ENCODE results near the gene UNC5CL. TPM values are rescaled to one million over a fixed set of nuclear protein-coding genes. Genes with fewer than 3 reads are reported as not detected.
A peak's percentile ranks its signal among the peaks of the same experiment; 100 is the strongest.

The UNC5CL gene
- total RNA-seq, 1 experiment from 2014 or later = 0.58 TPM

DNA sequence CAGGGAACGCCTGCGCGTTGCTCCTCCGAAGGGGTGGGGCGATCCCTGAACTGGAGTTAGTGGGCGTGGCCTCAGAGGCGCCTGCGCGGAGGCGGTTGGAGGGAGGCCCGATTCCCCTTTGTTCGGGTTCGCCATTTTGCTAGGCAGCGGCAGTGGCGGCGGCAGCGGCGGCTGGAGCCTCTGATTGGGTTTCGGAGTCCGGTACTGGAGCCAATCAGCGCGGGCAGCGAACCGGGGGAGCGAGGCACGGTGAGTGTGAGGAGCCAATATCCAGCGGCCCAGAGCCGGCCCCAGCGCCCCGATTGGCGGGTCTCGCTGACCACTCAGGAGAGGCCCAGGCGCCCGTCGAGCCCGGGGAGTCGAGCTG, 33.8 kb upstream of the UNC5CL start, which contains the start of gene NFYA:
TSS of gene NFYA (plus strand) at position 139 of the 367 bp plus-strand sequence. CDS start 6,116 bp downstream, outside the sequence.
- peak within 1 kb of the TSS; percentile 85 for H3K4me3 ChIP-seq (ENCODE audit: low read length)
- no peaks in the 10 kb centered on the region; the same call in 1 of the 2 replicates for H3K36me3 ChIP-seq (ENCODE audit: low read depth, low read length)
- peaks cover 46% of the 10 kb centered on the region for H3K4me1 ChIP-seq (ENCODE audit: insufficient read depth, low read length)
- peak within 1 kb of the TSS; percentile 90 for H2AFZ ChIP-seq (ENCODE audit: low read length)
- BruUV-seq (replicated peaks) = no TSS peak
- H3K27ac ChIP-seq (ENCODE audit: low read length) = peak within 1 kb of the TSS; percentile 96
- H3K27me3 ChIP-seq (ENCODE audit: low read length) = no peaks in the 10 kb centered on the region
- DNase-seq = no peak
- H3F3A ChIP-seq (ENCODE audit: low read length, unreplicated experiment) = no peaks in the 10 kb centered on the region
- no peaks in the 10 kb centered on the region for H3K9me2 ChIP-seq (replicated peaks; ENCODE audit: low read length)
- H3K79me2 ChIP-seq (ENCODE audit: low read length) = peaks cover 60% of the 10 kb centered on the region
- peak; percentile 65 for ATAC-seq
- H4K20me1 ChIP-seq (ENCODE audit: low read length) = peaks cover 36% of the 10 kb centered on the region
- TF ChIP-seq EZH2 (IDR thresholded peaks at IDR 0.05; ENCODE audit: low read length, unreplicated experiment) (no peak), EZH2phosphoT487 (IDR thresholded peaks at IDR 0.05; ENCODE audit: borderline replicate concordance, low read length) (no peak), CTCF (conservative IDR thresholded peaks at IDR 0.05; ENCODE audit: low read depth, low read length) (no peak)
- no peaks in the 10 kb centered on the region for H3K9me3 ChIP-seq (ENCODE audit: low read length)
- ChIA-PET CTCF (interaction anchor here (0.5 kb wide), 1 partner anchor 51 kb away, joined by 4 read pairs; no protein-coding TSS in a partner anchor), POLR2A (ENCODE audit: unreplicated experiment) (interaction anchor here (0.7 to 0.8 kb wide), 2 partner anchors 43 to 44 kb away, joined by 3 read pairs; no protein-coding TSS in a partner anchor)
- intact Hi-C loops (cut with micrococcal nuclease) = loop anchor here (2.0 to 5.0 kb wide), 2 partner anchors 166 to 244 kb away; no protein-coding TSS in a partner anchor
- peak within 1 kb of the TSS; percentile 99 for H3K4me2 ChIP-seq (ENCODE audit: low read length)
- peak within 1 kb of the TSS; percentile 98 for H3K9ac ChIP-seq (ENCODE audit: low read length)

- TSS peak; percentile 13 for BruUV-seq (replicated peaks)
- intact Hi-C loops (cut with micrococcal nuclease) = loop anchor here (1.0 to 5.0 kb wide), 3 partner anchors 66 to 245 kb away; no protein-coding TSS in a partner anchor
- ChIA-PET CTCF (interaction anchor here (0.5 kb wide), 1 partner anchor 50 kb away, joined by 4 read pairs; no protein-coding TSS in a partner anchor), POLR2A (ENCODE audit: unreplicated experiment) (interaction anchor here (0.5 to 0.8 kb wide), 6 partner anchors 36 to 798 kb away, joined by 3 to 6 read pairs (median 4); no protein-coding TSS in a partner anchor)
- DNase-seq = peak; percentile 99
- peaks cover 43% of the 10 kb centered on the region for H3K4me1 ChIP-seq (ENCODE audit: insufficient read depth, low read length)
- H3K9me2 ChIP-seq (replicated peaks; ENCODE audit: low read length) = no peaks in the 10 kb centered on the region
- no peaks in the 10 kb centered on the region for H3F3A ChIP-seq (ENCODE audit: low read length, unreplicated experiment)
- peak within 1 kb of the TSS; percentile 99 for H3K4me2 ChIP-seq (ENCODE audit: low read length)
- peak within 1 kb of the TSS; percentile 98 for H3K9ac ChIP-seq (ENCODE audit: low read length)
- H3K79me2 ChIP-seq (ENCODE audit: low read length) = peaks cover 53% of the 10 kb centered on the region
- peak; percentile 76 for ATAC-seq
- TF ChIP-seq CTCF (conservative IDR thresholded peaks at IDR 0.05; ENCODE audit: low read depth, low read length) (no peak), EZH2phosphoT487 (IDR thresholded peaks at IDR 0.05; ENCODE audit: borderline replicate concordance, low read length) (no peak), EZH2 (IDR thresholded peaks at IDR 0.05; ENCODE audit: low read length, unreplicated experiment) (no peak)
- peak within 1 kb of the TSS; percentile 96 for H3K27ac ChIP-seq (ENCODE audit: low read length)
- H3K4me3 ChIP-seq (ENCODE audit: low read length) = peak within 1 kb of the TSS; percentile 85
- no peaks in the 10 kb centered on the region for H3K9me3 ChIP-seq (ENCODE audit: low read length)
- H3K27me3 ChIP-seq (ENCODE audit: low read length) = no peaks in the 10 kb centered on the region
- no peaks in the 10 kb centered on the region; the same call in 1 of the 2 replicates for H3K36me3 ChIP-seq (ENCODE audit: low read depth, low read length)
- H2AFZ ChIP-seq (ENCODE audit: low read length) = peak within 1 kb of the TSS; percentile 90
- H4K20me1 ChIP-seq (ENCODE audit: low read length) = peaks cover 31% of the 10 kb centered on the region
Measured at GRCh38 chr6:41071923-41072835, 33.2 kb upstream of the UNC5CL start, which contains the start of gene OARD1. Gene OARD1 (minus strand): TSS chr6:41072356. CDS start chr6:41071634, 722 bp downstream.
